ENCODE results near the gene EFCAB8.

The EFCAB8 gene

GRCh38 chr20:32966881-32967781 lies 108.4 kb downstream of the EFCAB8 start:
- TF ChIP-seq CTCF (IDR thresholded peaks at IDR 0.05; ENCODE audit: low read depth, low read length, missing control alignments): no peak
- Histone ChIP-seq H3K27me3 (replicated peaks) (no peaks in the 10 kb centered on the region), H3K4me3 (ENCODE audit: low read depth, low read length) (no peak overlapping the region), H3K36me3 (replicated peaks) (no peaks in the 10 kb centered on the region), H3K27ac (no peak overlapping the region)
- in situ Hi-C loops (cut with HindIII; ENCODE audit: low pct_ligation_motif_present, low sequenced_read_pairs): no loop called here
- no peak for DNase-seq

- Histone ChIP-seq H3K4me3 (ENCODE audit: low read depth, low read length) (no peak overlapping the region), H3K27me3 (replicated peaks) (no peaks in the 10 kb centered on the region), H3K27ac (no peak overlapping the region), H3K36me3 (replicated peaks) (no peaks in the 10 kb centered on the region)
- in situ Hi-C loops (cut with HindIII; ENCODE audit: low pct_ligation_motif_present, low sequenced_read_pairs): no loop called here
- no peak for TF ChIP-seq CTCF (IDR thresholded peaks at IDR 0.05; ENCODE audit: low read depth, low read length, missing control alignments)
- DNase-seq: no peak
These were observed 109.3 kb downstream of the EFCAB8 start for GRCh38 chr20:32967961-32968457.

GRCh38 chr20:32968478-32969241 lies 109.9 kb downstream of the EFCAB8 start:
- in situ Hi-C loops (cut with HindIII; ENCODE audit: low pct_ligation_motif_present, low sequenced_read_pairs): no loop called here
- Histone ChIP-seq H3K36me3 (replicated peaks) (no peaks in the 10 kb centered on the region), H3K27ac (no peak overlapping the region), H3K27me3 (replicated peaks) (no peaks in the 10 kb centered on the region), H3K4me3 (ENCODE audit: low read depth, low read length) (no peak overlapping the region)
- no peak for DNase-seq
- no peak for TF ChIP-seq CTCF (IDR thresholded peaks at IDR 0.05; ENCODE audit: low read depth, low read length, missing control alignments)

GRCh38 chr20:32969356-32970114 lies 110.8 kb downstream of the EFCAB8 start:
- Histone ChIP-seq H3K27ac (no peak overlapping the region), H3K4me3 (ENCODE audit: low read depth, low read length) (no peak overlapping the region)
- no peak for TF ChIP-seq CTCF (IDR thresholded peaks at IDR 0.05; ENCODE audit: low read depth, low read length, missing control alignments)

GRCh38 chr20:32970115-32970972 lies 111.6 kb downstream of the EFCAB8 start:
- in situ Hi-C loops (cut with HindIII; ENCODE audit: low pct_ligation_motif_present, low sequenced_read_pairs): no loop called here
- no peak for TF ChIP-seq CTCF (IDR thresholded peaks at IDR 0.05; ENCODE audit: low read depth, low read length, missing control alignments)
- DNase-seq: no peak
- no peak overlapping the region for H3K4me3 ChIP-seq (ENCODE audit: low read depth, low read length)
- no peaks in the 10 kb centered on the region for H3K36me3 ChIP-seq (replicated peaks)
- no peak overlapping the region for H3K27ac ChIP-seq
- no peaks in the 10 kb centered on the region for H3K27me3 ChIP-seq (replicated peaks)

More at GRCh38 chr20:32969356-32970114, 110.8 kb downstream of the EFCAB8 start:
- no peak for DNase-seq
- no peaks in the 10 kb centered on the region for H3K36me3 ChIP-seq (replicated peaks)
- in situ Hi-C loops (cut with HindIII; ENCODE audit: low pct_ligation_motif_present, low sequenced_read_pairs): no loop called here
- H3K27me3 ChIP-seq (replicated peaks): no peaks in the 10 kb centered on the region
